Transverse colon (tissue), 4 donors: ENCODE measurements around the gene PTPRN2. TPM values are rescaled to one million over a fixed set of nuclear protein-coding genes. Genes with fewer than 3 reads are reported as not detected.

Experiments
- DNase-seq: peaks from one replicate; pipeline ENCODE4 v3.0.0-alpha.2; 2019
- H3K27ac ChIP-seq, 4 donors: fragments of 200-600 bp; sonication (generic); 2 replicates each; pipeline ENCODE4 v1.5.1; 2016 to 2018; ENCODE audit warnings: inconsistent platforms in 4 of 4
- H3K27me3 ChIP-seq: fragments of 200-600 bp; sonication (generic); 2 replicates; pipeline ENCODE4 v1.5.1; 2017; ENCODE audit warnings: inconsistent platforms
- H3K36me3 ChIP-seq, 4 donors: fragments of 200-600 bp; sonication (generic); 2 replicates each; pipeline ENCODE4 v1.5.1; 2017 to 2019; ENCODE audit warnings: inconsistent platforms in 4 of 4
- H3K4me1 ChIP-seq, 4 donors: fragments of 200-600 bp; sonication (generic); 2 replicates each; pipeline ENCODE4 v1.5.1; 2017 to 2020; ENCODE audit warnings: inconsistent platforms in 4 of 4
- H3K4me3 ChIP-seq, 4 donors: fragments of 200-600 bp; sonication (generic); 1 replicate in 1 of 4; 2 replicates in 3 of 4; pipeline versions ENCODE4 v1.5.1 to v1.6.1; 2017 to 2019; ENCODE audit warnings: inconsistent platforms in 4 of 4
- H3K9me3 ChIP-seq, 2 donors: fragments of 200-600 bp; sonication (generic); 2 replicates each; pipeline ENCODE4 v1.5.1; 2017 to 2019; ENCODE audit warnings: inconsistent platforms in 2 of 2
- EP300 ChIP-seq: sonication (generic); formaldehyde crosslinking; IDR thresholded peaks from one replicate; pipeline ENCODE4 v1.6.1; 2017; ENCODE audit warnings: antibody characterized with exemption, low read depth
- POLR2A ChIP-seq: fragments of 450-650 bp; IDR thresholded peaks from one replicate; pipeline ENCODE4 v1.6.1; 2016; ENCODE audit warnings: antibody characterized with exemption, mild to moderate bottlenecking, moderate library complexity
- POLR2AphosphoS5 ChIP-seq, 3 donors: sonication (generic); formaldehyde crosslinking; IDR thresholded peaks; one replicate each; pipeline ENCODE4 v1.6.1; 2016; ENCODE audit warnings: antibody characterized with exemption in 3 of 3
- whole genome bisulfite sequencing, 2 donors: methylation state at CpG; one replicate each; pipeline ENCODE4 v1.1.5; 2018; ENCODE audit warnings: low coverage in 1 of 2; 5-methylcytosine and 5-hydroxymethylcytosine counted together
- in situ Hi-C, 4 donors: fragments of 200-750 bp; cut with MboI; loops; one replicate each; pipeline versions ENCODE4 v1.15.0 to v1.15.1; 2017; ENCODE audit warnings: low sequenced_read_pairs in 3 of 4, low pct_ligation_motif_present in 1 of 4, low pct_unique_long_range_greater_than_20kb in 1 of 4
- intact Hi-C: fragments of 100-400 bp; cut with DNase I; formaldehyde crosslinking; loops from one replicate; pipeline ENCODE4 v1.15.1; 2023; ENCODE audit warnings: low total_unique reads
- total RNA-seq, 4 donors: library from RNA; depleted of rRNA; stranded (reverse); fragments of >200 nt; gene quantifications; one replicate each; pipeline ENCODE4 v1.1.0, GENCODE V29; 2016
- TF ChIP-seq, protein P1 (sequence below), 5 experiments: fragments of 200-600 bp in 3 of 5; fragments of 450-650 bp in 2 of 5; sonication (generic) in 3 of 5; IDR thresholded peaks; 1 replicate in 2 of 5; 2 replicates in 3 of 5; pipeline ENCODE4 v1.5.1; 2016 to 2017; ENCODE audit warnings: antibody characterized with exemption in 5 of 5, inconsistent platforms in 3 of 5, mild to moderate bottlenecking in 2 of 5, moderate library complexity in 1 of 5

PTPRN2 gene
- total RNA-seq, 4 donors from 2014 or later, result 15.4 to 31.1 (median 21.8) TPM

GRCh38 chr7:158563911-158564662 lies 23.5 kb downstream of the PTPRN2 start:
- no peaks in the 10 kb centered on the region for H3K9me3 ChIP-seq
- WGBS, 2 donors, result 74 to 89% methylated on average over 6 to 11 of the region's 11 CpGs

GRCh38 chr7:158563051-158563450 lies 24.6 kb downstream of the PTPRN2 start:
- intact Hi-C loops (no loop called here), in situ Hi-C loops (no loop called here)
- Histone ChIP-seq H3K9me3 (no peaks in the 10 kb centered on the region), H3K36me3 (no peaks in the 10 kb centered on the region), H3K4me1 (no peaks in the 10 kb centered on the region), H3K4me3 (no peak overlapping the region), H3K27me3 (peaks cover 3% of the 10 kb centered on the region), H3K27ac (no peak overlapping the region)
- 93% methylated on average over 10 of the region's 13 CpGs; no CpG with 5 or more reads in 1 of the 2 donors for WGBS, 2 donors
- TF ChIP-seq, protein P1, sequence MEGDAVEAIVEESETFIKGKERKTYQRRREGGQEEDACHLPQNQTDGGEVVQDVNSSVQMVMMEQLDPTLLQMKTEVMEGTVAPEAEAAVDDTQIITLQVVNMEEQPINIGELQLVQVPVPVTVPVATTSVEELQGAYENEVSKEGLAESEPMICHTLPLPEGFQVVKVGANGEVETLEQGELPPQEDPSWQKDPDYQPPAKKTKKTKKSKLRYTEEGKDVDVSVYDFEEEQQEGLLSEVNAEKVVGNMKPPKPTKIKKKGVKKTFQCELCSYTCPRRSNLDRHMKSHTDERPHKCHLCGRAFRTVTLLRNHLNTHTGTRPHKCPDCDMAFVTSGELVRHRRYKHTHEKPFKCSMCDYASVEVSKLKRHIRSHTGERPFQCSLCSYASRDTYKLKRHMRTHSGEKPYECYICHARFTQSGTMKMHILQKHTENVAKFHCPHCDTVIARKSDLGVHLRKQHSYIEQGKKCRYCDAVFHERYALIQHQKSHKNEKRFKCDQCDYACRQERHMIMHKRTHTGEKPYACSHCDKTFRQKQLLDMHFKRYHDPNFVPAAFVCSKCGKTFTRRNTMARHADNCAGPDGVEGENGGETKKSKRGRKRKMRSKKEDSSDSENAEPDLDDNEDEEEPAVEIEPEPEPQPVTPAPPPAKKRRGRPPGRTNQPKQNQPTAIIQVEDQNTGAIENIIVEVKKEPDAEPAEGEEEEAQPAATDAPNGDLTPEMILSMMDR (IDR thresholded peaks at IDR 0.05), result no peak
- TF ChIP-seq POLR2A (no peak), EP300 (no peak), POLR2AphosphoS5 (IDR thresholded peaks at IDR 0.05) (no peak)
- no peak for DNase-seq

More at GRCh38 chr7:158563911-158564662, 23.5 kb downstream of the PTPRN2 start:
- Histone ChIP-seq H3K4me3 (no peak overlapping the region), H3K27ac (no peak overlapping the region), H3K27me3 (peaks cover 11% of the 10 kb centered on the region), H3K36me3 (no peaks in the 10 kb centered on the region), H3K4me1 (no peaks in the 10 kb centered on the region)
- in situ Hi-C loops, result no loop called here
- no peak for DNase-seq
- intact Hi-C loops, result no loop called here
- TF ChIP-seq POLR2A (no peak), POLR2AphosphoS5 (IDR thresholded peaks at IDR 0.05) (no peak), EP300 (no peak)
- TF ChIP-seq, protein P1 (IDR thresholded peaks at IDR 0.05), result no peak

- WGBS, 2 donors, result 89 to 95% methylated on average over 6 of the region's 6 CpGs
- intact Hi-C loops, result no loop called here
Measured at GRCh38 chr7:158562517-158562916, 25.1 kb downstream of the PTPRN2 start.

DNA sequence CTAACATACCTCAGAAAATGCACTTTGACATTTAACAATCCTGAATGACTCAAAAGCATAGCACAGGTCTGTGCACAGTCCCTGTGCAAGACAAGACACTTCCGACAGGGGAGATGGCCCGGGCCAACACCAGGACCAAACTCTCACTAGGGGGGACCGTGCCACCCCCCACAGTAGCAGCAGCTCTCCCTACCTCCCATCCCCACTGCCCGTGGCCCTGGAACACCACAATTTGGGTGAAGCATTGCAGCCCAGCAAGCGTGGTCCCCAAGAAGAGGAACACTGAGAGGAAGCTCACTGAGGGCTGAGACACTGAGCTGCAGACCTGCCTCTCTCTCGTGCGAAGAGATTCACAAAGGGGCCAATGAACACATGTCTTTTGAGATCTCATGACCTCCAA lies 26.0 kb downstream of the PTPRN2 start:
- Histone ChIP-seq H3K9me3 (no peaks in the 10 kb centered on the region), H3K27ac (no peak overlapping the region), H3K4me1 (no peaks in the 10 kb centered on the region), H3K4me3 (no peak overlapping the region), H3K27me3 (no peaks in the 10 kb centered on the region), H3K36me3 (no peaks in the 10 kb centered on the region)
- no peak for DNase-seq
- WGBS, 2 donors, result 76 to 80% methylated on average over 1 to 7 of the region's 7 CpGs
- in situ Hi-C loops (no loop called here), intact Hi-C loops (no loop called here)
- TF ChIP-seq POLR2AphosphoS5 (IDR thresholded peaks at IDR 0.05), result no peak
- no peak for TF ChIP-seq POLR2A
- TF ChIP-seq, protein P1 (IDR thresholded peaks at IDR 0.05), result no peak
- TF ChIP-seq EP300, result no peak

More at GRCh38 chr7:158562517-158562916, 25.1 kb downstream of the PTPRN2 start:
- DNase-seq, result no peak
- Histone ChIP-seq H3K4me1 (no peaks in the 10 kb centered on the region), H3K9me3 (no peaks in the 10 kb centered on the region), H3K27me3 (peaks cover under 1% of the 10 kb centered on the region), H3K36me3 (no peaks in the 10 kb centered on the region), H3K27ac (no peak overlapping the region), H3K4me3 (no peak overlapping the region)
- TF ChIP-seq POLR2AphosphoS5 (IDR thresholded peaks at IDR 0.05) (no peak), POLR2A (no peak), EP300 (no peak)
- TF ChIP-seq, protein P1 (IDR thresholded peaks at IDR 0.05), result no peak
- in situ Hi-C loops, result no loop called here
